OCI-LY7 (cell line): Measurements from ENCODE around the gene HDGFL2. TPM values are rescaled to one million over a fixed set of nuclear protein-coding genes. Genes with fewer than 3 reads are reported as not detected.

Source experiments
- BruUV-seq: library from RNA; stranded (reverse); fragments of 400-500 nt; replicated peaks from 2 replicates; lab custom pipeline; 2021; lab: Mats Ljungman, UMichigan
- CTCF ChIA-PET: fragments of 300-600 bp; sonication (Branson Sonifier 250); formaldehyde crosslinking; loops from one replicate; lab custom pipeline; 2022; ENCODE audit warnings: antibody characterized with exemption; ENCODE audit not compliant: unreplicated experiment; lab: Charles Lee
- POLR2A ChIA-PET: fragments of 300-600 bp; sonication (Branson Sonifier 250); formaldehyde crosslinking; loops from one replicate; lab custom pipeline; 2022; ENCODE audit warnings: antibody characterized with exemption; lab: Charles Lee
- DNase-seq: peaks from one replicate; pipeline ENCODE4 v3.0.0-alpha.2; 2015; ENCODE audit warnings: low spot score
- H2AFZ ChIP-seq: fragments of 200-600 bp; sonication (generic), shearing (Covaris generic); 2 replicates; pipeline ENCODE4 v1.6.1; 2014; ENCODE audit warnings: mild to moderate bottlenecking, antibody characterized with exemption, low read length, moderate library complexity
- H3K27ac ChIP-seq: fragments of 200-600 bp; sonication (generic); 2 replicates; pipeline ENCODE4 v1.5.1; 2014; ENCODE audit warnings: mixed run types, low read depth, mild to moderate bottlenecking, moderate library complexity, low read length, inconsistent platforms; ENCODE audit not compliant: poor library complexity, severe bottlenecking
- H3K36me3 ChIP-seq: fragments of 200-600 bp; sonication (generic); 2 replicates; pipeline ENCODE4 v1.6.1; 2014; ENCODE audit warnings: mild to moderate bottlenecking, antibody characterized with exemption, low read length, moderate library complexity, mixed read lengths; ENCODE audit not compliant: insufficient read depth
- H3K4me1 ChIP-seq: fragments of 200-600 bp; sonication (generic); 2 replicates; pipeline ENCODE4 v1.5.1; 2014; ENCODE audit warnings: mild to moderate bottlenecking, low read length; ENCODE audit not compliant: insufficient read depth, poor library complexity, severe bottlenecking
- H3K4me2 ChIP-seq: fragments of 200-600 bp; sonication (generic); 2 replicates; pipeline ENCODE4 v1.6.1; 2014; ENCODE audit warnings: mild to moderate bottlenecking, low read length
- H3K4me3 ChIP-seq: fragments of 200-600 bp; sonication (generic); 2 replicates; pipeline ENCODE4 v1.5.1; 2014; ENCODE audit warnings: mild to moderate bottlenecking, low read depth, low read length; ENCODE audit not compliant: poor library complexity, severe bottlenecking
- H3K79me2 ChIP-seq: fragments of 200-600 bp; sonication (generic); 2 replicates; pipeline ENCODE4 v1.6.1; 2016; ENCODE audit warnings: low read depth, mild to moderate bottlenecking, low read length, moderate library complexity, mixed read lengths; ENCODE audit not compliant: insufficient read depth
- H3K9me2 ChIP-seq: fragments of 200-600 bp; sonication (generic); 2 replicates; pipeline ENCODE4 v1.6.1; 2016; ENCODE audit warnings: mild to moderate bottlenecking, low read length, mixed read lengths; ENCODE audit not compliant: insufficient read depth
- H3K9me3 ChIP-seq: fragments of 200-600 bp; sonication (generic); 2 replicates; pipeline ENCODE4 v1.6.1; 2014; ENCODE audit warnings: mild to moderate bottlenecking, mixed run types, low read length, mixed read lengths
- H4K20me1 ChIP-seq: fragments of 200-600 bp; sonication (generic); 2 replicates; pipeline ENCODE4 v1.6.1; 2014; ENCODE audit warnings: mild to moderate bottlenecking, antibody characterized with exemption, low read length, moderate library complexity, mixed read lengths; ENCODE audit not compliant: insufficient read depth
- EZH2phosphoT487 ChIP-seq: fragments of 200-600 bp; sonication (generic); IDR thresholded peaks from 2 replicates; pipeline ENCODE4 v1.6.1; 2018; ENCODE audit warnings: low read depth, borderline replicate concordance, mild to moderate bottlenecking, mixed run types, antibody characterized with exemption, low read length, moderate library complexity, mixed read lengths
- intact Hi-C: fragments of 100-400 bp; cut with micrococcal nuclease; formaldehyde crosslinking; loops from one replicate; pipeline ENCODE4 v1.10.0; 2022; ENCODE audit not compliant: unreplicated experiment
- total RNA-seq, 2 experiments: library from RNA; depleted of rRNA in 1 of 2; stranded (reverse); fragments of >200 nt in 1 of 2; shearing (Covaris generic) in 1 of 2; gene quantifications; 2 replicates each; pipeline ENCODE4 v1.2.3, GENCODE V29; 2014 to 2022
- TF ChIP-seq, protein P1 (sequence below): fragments of 200-600 bp; sonication (generic); conservative IDR thresholded peaks from 2 replicates; pipeline ENCODE4 v1.5.1; 2014; ENCODE audit warnings: mild to moderate bottlenecking, antibody characterized with exemption, low read length, moderate library complexity, mixed read lengths

HDGFL2 gene
- total RNA-seq, 2 experiments from 2014 or later = 54.5 to 85.9 TPM

GRCh38 chr19:4436231-4436630 lies 35.9 kb upstream of the HDGFL2 start:
- BruUV-seq = no TSS peak
- no peak overlapping the region for H2AFZ ChIP-seq
- no peaks in the 10 kb centered on the region for H3K9me2 ChIP-seq
- TF ChIP-seq, protein P1, sequence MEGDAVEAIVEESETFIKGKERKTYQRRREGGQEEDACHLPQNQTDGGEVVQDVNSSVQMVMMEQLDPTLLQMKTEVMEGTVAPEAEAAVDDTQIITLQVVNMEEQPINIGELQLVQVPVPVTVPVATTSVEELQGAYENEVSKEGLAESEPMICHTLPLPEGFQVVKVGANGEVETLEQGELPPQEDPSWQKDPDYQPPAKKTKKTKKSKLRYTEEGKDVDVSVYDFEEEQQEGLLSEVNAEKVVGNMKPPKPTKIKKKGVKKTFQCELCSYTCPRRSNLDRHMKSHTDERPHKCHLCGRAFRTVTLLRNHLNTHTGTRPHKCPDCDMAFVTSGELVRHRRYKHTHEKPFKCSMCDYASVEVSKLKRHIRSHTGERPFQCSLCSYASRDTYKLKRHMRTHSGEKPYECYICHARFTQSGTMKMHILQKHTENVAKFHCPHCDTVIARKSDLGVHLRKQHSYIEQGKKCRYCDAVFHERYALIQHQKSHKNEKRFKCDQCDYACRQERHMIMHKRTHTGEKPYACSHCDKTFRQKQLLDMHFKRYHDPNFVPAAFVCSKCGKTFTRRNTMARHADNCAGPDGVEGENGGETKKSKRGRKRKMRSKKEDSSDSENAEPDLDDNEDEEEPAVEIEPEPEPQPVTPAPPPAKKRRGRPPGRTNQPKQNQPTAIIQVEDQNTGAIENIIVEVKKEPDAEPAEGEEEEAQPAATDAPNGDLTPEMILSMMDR = no peak
- no peak for TF ChIP-seq EZH2phosphoT487
- ChIA-PET CTCF (no interaction called here), POLR2A (no interaction called here)
- H3K79me2 ChIP-seq = no peaks in the 10 kb centered on the region
- no peaks in the 10 kb centered on the region for H4K20me1 ChIP-seq
- no peaks in the 10 kb centered on the region for H3K4me1 ChIP-seq
- intact Hi-C loops = no loop called here
- DNase-seq = no peak
- peaks cover 93% of the 10 kb centered on the region for H3K36me3 ChIP-seq
- H3K4me2 ChIP-seq = no peak overlapping the region
- H3K27ac ChIP-seq = no peak overlapping the region
- H3K9me3 ChIP-seq = no peaks in the 10 kb centered on the region
- no peak overlapping the region for H3K4me3 ChIP-seq

GRCh38 chr19:4437103-4437502 lies 35.0 kb upstream of the HDGFL2 start:
- ChIA-PET POLR2A (no interaction called here), CTCF (no interaction called here)
- no peak overlapping the region for H3K27ac ChIP-seq
- H3K4me1 ChIP-seq = peaks cover 4% of the 10 kb centered on the region
- H2AFZ ChIP-seq = no peak overlapping the region
- H3K4me3 ChIP-seq = no peak overlapping the region
- H4K20me1 ChIP-seq = no peaks in the 10 kb centered on the region
- H3K9me2 ChIP-seq = no peaks in the 10 kb centered on the region
- no peak overlapping the region for H3K4me2 ChIP-seq
- no peak for DNase-seq
- H3K36me3 ChIP-seq = peaks cover 89% of the 10 kb centered on the region
- TF ChIP-seq, protein P1 = no peak
- TF ChIP-seq EZH2phosphoT487 = no peak
- intact Hi-C loops = no loop called here
- H3K9me3 ChIP-seq = no peaks in the 10 kb centered on the region
- BruUV-seq = no TSS peak
- no peaks in the 10 kb centered on the region for H3K79me2 ChIP-seq

DNA sequence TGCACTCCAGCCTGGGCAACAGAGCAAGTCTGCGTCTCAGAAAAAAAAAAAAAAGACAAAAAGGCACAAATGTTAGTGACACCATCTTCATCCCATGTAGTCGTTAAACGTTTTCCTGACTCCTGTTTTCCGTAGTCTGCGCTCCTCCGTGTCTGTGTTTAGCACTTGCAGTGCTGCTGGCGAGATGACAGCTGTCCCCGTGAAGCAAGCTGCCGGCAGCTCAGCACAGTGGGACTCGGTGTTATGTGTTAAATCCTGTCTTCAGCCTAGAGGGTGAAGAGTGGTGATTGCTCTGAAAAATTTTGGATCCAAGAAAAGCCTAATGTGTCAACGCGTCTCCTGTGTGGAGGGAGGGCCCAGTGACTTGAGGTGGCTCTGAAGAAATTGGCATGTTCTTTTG lies 32.9 kb upstream of the HDGFL2 start:
- POLR2A ChIA-PET = no interaction called here
- no peak overlapping the region for H3K4me2 ChIP-seq
- BruUV-seq = no TSS peak
- TF ChIP-seq EZH2phosphoT487 = no peak
- TF ChIP-seq, protein P1 = no peak
- H3K4me3 ChIP-seq = no peak overlapping the region
- DNase-seq = no peak
- H4K20me1 ChIP-seq = no peaks in the 10 kb centered on the region; the same call in 1 of the 2 replicates
- intact Hi-C loops = no loop called here
- H3K36me3 ChIP-seq = peaks cover 89% of the 10 kb centered on the region
- H3K79me2 ChIP-seq = no peaks in the 10 kb centered on the region
- peaks cover 8% of the 10 kb centered on the region for H3K4me1 ChIP-seq
- H3K27ac ChIP-seq = no peak overlapping the region
- H3K9me2 ChIP-seq = no peaks in the 10 kb centered on the region
- no peak overlapping the region for H2AFZ ChIP-seq
- no peaks in the 10 kb centered on the region for H3K9me3 ChIP-seq
- CTCF ChIA-PET = no interaction called here
